Aorta (tissue), 5 donors: ENCODE results near the gene C5orf46. TPM values are rescaled to one million over a fixed set of nuclear protein-coding genes. Genes with fewer than 3 reads are reported as not detected.

Experiments
- ATAC-seq: fragments of 200-7000 bp; cut with Tn5 transposase; one replicate; pipeline ENCODE4 v1.9.1; 2022; ENCODE audit warnings: moderate library complexity; ENCODE audit not compliant: low FRiP score
- DNase-seq, 2 donors: peaks; one replicate each; pipeline ENCODE4 v3.0.0-alpha.2; 2020
- H3K27ac ChIP-seq, 2 donors: one replicate each; pipeline ENCODE4 v1.5.1; 2013; ENCODE audit warnings: low read length in 2 of 2, mild to moderate bottlenecking in 2 of 2, moderate library complexity in 2 of 2, control low read depth in 1 of 2, inconsistent platforms in 1 of 2, low read depth in 1 of 2
- H3K27me3 ChIP-seq, 2 donors: one replicate each; pipeline ENCODE4 v1.6.1; 2013; ENCODE audit warnings: control low read depth in 1 of 2, low read length in 1 of 2, mild to moderate bottlenecking in 1 of 2, moderate library complexity in 1 of 2; ENCODE audit not compliant: insufficient read depth in 2 of 2, control insufficient read depth in 1 of 2
- H3K36me3 ChIP-seq, 2 donors: one replicate each; pipeline ENCODE4 v1.6.1; 2013; ENCODE audit warnings: control low read depth in 1 of 2, low read length in 1 of 2, mild to moderate bottlenecking in 1 of 2; ENCODE audit not compliant: insufficient read depth in 2 of 2, control insufficient read depth in 1 of 2
- H3K4me1 ChIP-seq, 2 donors: one replicate each; pipeline ENCODE4 v1.6.1; 2013; ENCODE audit warnings: low read length in 2 of 2, control low read depth in 1 of 2, mild to moderate bottlenecking in 1 of 2, moderate library complexity in 1 of 2; ENCODE audit not compliant: insufficient read depth in 2 of 2, control insufficient read depth in 1 of 2
- H3K4me3 ChIP-seq, 2 donors: one replicate each; pipeline ENCODE4 v1.5.1; 2013; ENCODE audit warnings: low read length in 2 of 2, control low read depth in 1 of 2, mild to moderate bottlenecking in 1 of 2
- H3K9me3 ChIP-seq: one replicate; pipeline ENCODE4 v1.6.1; 2013; ENCODE audit warnings: mild to moderate bottlenecking, low read length; ENCODE audit not compliant: control insufficient read depth
- WGBS, 2 donors: extraction: QIAGEN DNeasy Blood & Tissue Kit; methylation state at CpG; one replicate each; pipeline ENCODE4 v1.1.7; 2013; 5-methylcytosine and 5-hydroxymethylcytosine counted together
- intact Hi-C, 2 donors: fragments of 100-400 bp; cut with DNase I; formaldehyde crosslinking; loops; one replicate each; pipeline versions ENCODE4 v1.14.2 to v1.15.0; 2022
- polyA plus RNA-seq, 2 donors: library from polyadenylated mRNA; stranded (reverse); fragments of 200-250 nt; gene quantifications; one replicate each; pipeline ENCODE4 v1.2.3, GENCODE V29; 2013
- total RNA-seq, 2 donors: library from RNA; stranded (reverse); fragmentation: NEBNext Ultra II Directional; extraction: Animal tissue kit (Norgen Biotek cat#: 25700); gene quantifications; one replicate each; pipeline ENCODE4 v1.2.1, GENCODE V29; 2021
- donor health status: healthy with polysubstance abuse.
- donor health status: Bipolar disorder and iron deficiency.
- donor health status: DM: no; HTN: no; CAD: no.
- donor health status: DM: no; HTN: no; CAD: no.
- donor health status: DM: yes; HTN: yes; CAD: no.

C5orf46 gene
- total and polyA plus RNA-seq, 4 donors = 23.1 to 118 (median 44.5) TPM

GRCh38 chr5:147887026-147887627 lies 19.2 kb downstream of the C5orf46 start:
- Histone ChIP-seq H3K9me3 (no peaks in the 10 kb centered on the region), H3K27me3 (no peaks in the 10 kb centered on the region), H3K27ac (no peak overlapping the region), H3K4me1 (peaks cover 2 to 7% of the 10 kb centered on the region in 2 donors), H3K36me3 (peaks cover 0 to 2% of the 10 kb centered on the region in 2 donors), H3K4me3 (no peak overlapping the region)
- DNase-seq = no peak
- WGBS, 2 donors = 4 to 8% methylated on average over 3 of the region's 3 CpGs
- intact Hi-C loops = loop anchor here (1.0 to 2.0 kb wide), 2 partner anchors 48 kb away; no protein-coding TSS in a partner anchor
- ATAC-seq = no peak

DNA sequence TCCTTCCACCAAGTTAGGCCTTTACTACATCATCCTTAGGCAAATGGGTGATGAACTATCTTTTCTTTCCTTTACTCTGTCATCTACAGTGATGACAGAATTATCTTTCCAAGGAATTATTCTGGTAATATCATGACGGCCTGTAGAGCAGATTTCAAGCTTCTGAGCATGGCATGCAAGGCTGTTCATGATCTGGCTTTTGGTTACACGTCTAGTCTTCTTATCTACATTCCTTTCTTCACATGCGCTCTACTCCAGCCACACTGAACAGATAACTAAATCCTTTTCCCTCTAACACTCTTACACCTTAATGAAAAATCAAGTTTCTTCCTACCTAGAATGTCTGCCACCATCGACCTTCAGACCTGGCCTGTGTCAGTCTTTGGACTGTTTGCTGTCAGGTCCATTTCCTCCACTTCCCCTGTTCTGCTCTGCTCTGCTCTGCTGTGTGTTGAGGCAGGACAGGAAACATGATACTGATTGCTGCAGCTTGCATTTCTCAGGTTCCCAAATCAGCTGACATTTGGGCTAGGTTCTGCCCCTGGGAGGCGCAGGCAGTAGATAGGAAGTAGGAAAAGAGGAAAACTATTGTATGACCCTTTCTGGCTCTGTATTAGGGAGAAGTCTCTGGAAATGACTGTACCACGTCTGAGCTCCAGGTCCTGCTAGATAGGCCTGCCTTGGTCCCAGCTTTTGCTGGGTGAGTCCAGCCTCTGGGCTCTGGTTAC lies 23.6 kb downstream of the C5orf46 start:
- WGBS, 2 donors = 56 to 61% methylated on average over 6 of the region's 6 CpGs
- Histone ChIP-seq H3K4me1 (peaks cover 0 to 3% of the 10 kb centered on the region in 2 donors), H3K36me3 (peaks cover 0 to 5% of the 10 kb centered on the region in 2 donors), H3K4me3 (no peak overlapping the region), H3K27me3 (no peaks in the 10 kb centered on the region), H3K27ac (no peak overlapping the region), H3K9me3 (no peaks in the 10 kb centered on the region)
- intact Hi-C loops = no loop called here
- ATAC-seq (peak; percentile 12), DNase-seq (no peak)

DNA sequence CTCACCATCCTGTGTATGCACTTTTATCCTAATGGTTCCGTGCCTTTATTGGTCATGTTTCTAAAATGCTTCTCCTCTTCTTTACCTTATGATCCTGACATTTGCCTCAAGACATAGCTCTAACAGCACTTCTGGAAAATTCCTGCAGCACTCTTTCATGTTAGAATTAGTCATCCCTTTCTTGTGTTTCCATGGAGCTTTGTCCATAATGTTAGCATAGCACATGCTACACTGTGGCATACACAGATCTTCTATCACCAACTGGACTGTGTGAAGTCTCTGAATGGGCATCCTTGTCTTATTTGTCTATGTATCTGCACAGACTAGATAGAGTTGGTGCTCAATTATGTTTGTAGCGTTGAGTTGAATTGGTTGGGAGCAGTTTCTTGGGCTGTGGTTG lies 25.9 kb downstream of the C5orf46 start:
- Histone ChIP-seq H3K4me3 (no peak overlapping the region), H3K27me3 (no peaks in the 10 kb centered on the region), H3K27ac (no peak overlapping the region), H3K36me3 (peaks cover 0 to 5% of the 10 kb centered on the region in 2 donors), H3K4me1 (peaks cover 0 to 3% of the 10 kb centered on the region in 2 donors), H3K9me3 (no peaks in the 10 kb centered on the region)
- WGBS, 2 donors = 94 to 98% methylated on average over 2 of the region's 2 CpGs
- DNase-seq = no peak
- intact Hi-C loops = no loop called here
- no peak for ATAC-seq

DNA sequence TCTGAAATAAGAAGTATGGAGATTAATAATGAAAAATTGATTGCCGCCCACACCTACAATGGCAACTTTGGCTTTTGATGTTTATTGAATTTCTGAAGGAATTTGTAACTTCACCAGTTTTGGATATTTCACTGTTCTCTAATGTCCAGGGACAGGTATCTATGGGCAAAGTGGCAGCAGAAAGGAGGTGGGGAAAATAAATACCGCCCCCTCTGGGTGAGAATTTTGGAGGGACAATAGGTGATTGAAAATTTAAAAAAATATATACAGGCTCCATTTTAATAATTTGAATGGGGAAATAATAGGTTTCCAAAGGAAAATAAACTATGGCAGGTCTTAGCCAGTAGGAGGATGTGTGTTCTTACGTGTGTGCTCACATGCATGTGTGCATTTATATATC lies 26.6 kb downstream of the C5orf46 start:
- Histone ChIP-seq H3K4me1 (peaks cover 0 to 3% of the 10 kb centered on the region in 2 donors), H3K9me3 (no peaks in the 10 kb centered on the region), H3K27me3 (no peaks in the 10 kb centered on the region), H3K4me3 (no peak overlapping the region), H3K36me3 (peaks cover 0 to 5% of the 10 kb centered on the region in 2 donors), H3K27ac (no peak overlapping the region)
- intact Hi-C loops = no loop called here
- ATAC-seq (no peak), DNase-seq (no peak)
- 96 to 98% methylated on average over 3 of the region's 3 CpGs for WGBS, 2 donors

DNA sequence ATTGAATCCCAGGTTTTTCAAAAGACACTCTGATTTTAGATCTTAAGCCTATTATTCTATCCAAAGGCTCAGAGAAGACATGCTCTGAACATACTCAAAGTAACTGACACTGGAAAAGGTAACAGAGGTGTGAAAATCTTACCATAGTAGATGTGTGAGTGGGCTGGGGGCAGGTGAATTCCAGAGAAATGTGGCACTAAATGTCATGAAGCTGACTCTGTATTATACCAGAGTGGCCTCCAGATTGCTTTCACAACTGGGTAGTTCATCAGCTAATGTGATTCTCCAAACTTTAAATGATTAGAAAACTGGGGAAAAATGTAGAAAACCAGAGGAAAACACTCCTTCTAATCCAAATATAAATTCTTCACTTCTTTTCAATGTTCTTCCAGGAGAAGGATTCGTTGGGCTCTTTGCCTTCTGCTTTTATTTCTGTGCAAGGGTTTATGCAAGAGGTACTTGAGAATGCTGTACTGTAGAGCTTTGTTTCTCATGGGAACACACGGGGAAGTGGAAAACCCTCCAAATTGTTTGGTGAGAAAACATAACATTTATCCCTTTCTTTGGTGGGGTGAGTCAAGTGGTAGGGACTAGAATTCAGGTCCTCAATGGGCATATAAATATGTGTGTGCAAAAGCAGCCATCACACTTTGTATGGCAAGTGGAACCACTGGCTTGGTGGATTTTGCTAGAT lies 28.1 kb downstream of the C5orf46 start, which contains the start of gene SCGB3A2:
Gene SCGB3A2 (plus strand): TSS at position 646 of the 694 bp plus-strand sequence. CDS start 93 bp downstream, outside the sequence.
- intact Hi-C loops = no loop called here
- Histone ChIP-seq H3K4me3 (no peak within 1 kb of the TSS), H3K9me3 (no peaks in the 10 kb centered on the region), H3K27ac (no peak within 1 kb of the TSS), H3K4me1 (peaks cover 0 to 3% of the 10 kb centered on the region in 2 donors), H3K27me3 (no peaks in the 10 kb centered on the region), H3K36me3 (peaks cover 0 to 5% of the 10 kb centered on the region in 2 donors)
- ATAC-seq (no peak), DNase-seq (no peak)
- WGBS, 2 donors = 16 to 22% methylated on average over 2 of the region's 2 CpGs

GRCh38 chr5:147876626-147877025 lies 29.7 kb downstream of the C5orf46 start:
- Histone ChIP-seq H3K4me3 (no peak overlapping the region), H3K36me3 (peaks cover 0 to 3% of the 10 kb centered on the region in 2 donors), H3K9me3 (no peaks in the 10 kb centered on the region), H3K27ac (no peak overlapping the region), H3K27me3 (no peaks in the 10 kb centered on the region), H3K4me1 (peaks cover 0 to 3% of the 10 kb centered on the region in 2 donors)
- no peak for ATAC-seq
- intact Hi-C loops = no loop called here
- 80 to 82% methylated on average over 2 of the region's 2 CpGs for WGBS, 2 donors
- DNase-seq = no peak

GRCh38 chr5:147876141-147876540 lies 30.2 kb downstream of the C5orf46 start:
- intact Hi-C loops = no loop called here
- no peaks in the 10 kb centered on the region for H3K9me3 ChIP-seq
- H3K27me3 ChIP-seq = no peaks in the 10 kb centered on the region
- H3K4me3 ChIP-seq = no peak overlapping the region
- no peak for DNase-seq
- ATAC-seq = no peak
- H3K27ac ChIP-seq = no peak overlapping the region
- peaks cover 0 to 3% of the 10 kb centered on the region in 2 donors for H3K36me3 ChIP-seq
- peaks cover 0 to 3% of the 10 kb centered on the region in 2 donors for H3K4me1 ChIP-seq

- Histone ChIP-seq H3K36me3 (no peaks in the 10 kb centered on the region), H3K27me3 (no peaks in the 10 kb centered on the region), H3K9me3 (no peaks in the 10 kb centered on the region), H3K4me1 (peaks cover 0 to 3% of the 10 kb centered on the region in 2 donors), H3K4me3 (no peak overlapping the region), H3K27ac (no peak overlapping the region)
- ATAC-seq (no peak), DNase-seq (no peak)
- WGBS, 2 donors = 46 to 53% methylated on average over 3 of the region's 3 CpGs
- intact Hi-C loops = no loop called here
Observed at GRCh38 chr5:147874910-147875367, 31.4 kb downstream of the C5orf46 start.
